Ureter (tissue), 1 donor: Measurements from ENCODE around the gene MAT2A. TPM values are rescaled to one million over a fixed set of nuclear protein-coding genes. Genes with fewer than 3 reads are reported as not detected.
"Not testable (repeated sequence)": the region's sequence is repeated elsewhere in the genome, so short reads cannot be mapped to it uniquely, and the experiment has no call there.

ENCODE experiments used
- DNase-seq: peaks from one replicate; pipeline ENCODE4 v3.0.0-alpha.2; 2020; ENCODE audit warnings: low spot score
- total RNA-seq: library from RNA; stranded (reverse); gene quantifications from one replicate; pipeline ENCODE4 v1.2.4, GENCODE V29; 2023
- donor health status: DM: yes; HTN: yes; CAD: no.

MAT2A gene
- total RNA-seq, 1 donor from 2014 or later: 450 TPM

DNA sequence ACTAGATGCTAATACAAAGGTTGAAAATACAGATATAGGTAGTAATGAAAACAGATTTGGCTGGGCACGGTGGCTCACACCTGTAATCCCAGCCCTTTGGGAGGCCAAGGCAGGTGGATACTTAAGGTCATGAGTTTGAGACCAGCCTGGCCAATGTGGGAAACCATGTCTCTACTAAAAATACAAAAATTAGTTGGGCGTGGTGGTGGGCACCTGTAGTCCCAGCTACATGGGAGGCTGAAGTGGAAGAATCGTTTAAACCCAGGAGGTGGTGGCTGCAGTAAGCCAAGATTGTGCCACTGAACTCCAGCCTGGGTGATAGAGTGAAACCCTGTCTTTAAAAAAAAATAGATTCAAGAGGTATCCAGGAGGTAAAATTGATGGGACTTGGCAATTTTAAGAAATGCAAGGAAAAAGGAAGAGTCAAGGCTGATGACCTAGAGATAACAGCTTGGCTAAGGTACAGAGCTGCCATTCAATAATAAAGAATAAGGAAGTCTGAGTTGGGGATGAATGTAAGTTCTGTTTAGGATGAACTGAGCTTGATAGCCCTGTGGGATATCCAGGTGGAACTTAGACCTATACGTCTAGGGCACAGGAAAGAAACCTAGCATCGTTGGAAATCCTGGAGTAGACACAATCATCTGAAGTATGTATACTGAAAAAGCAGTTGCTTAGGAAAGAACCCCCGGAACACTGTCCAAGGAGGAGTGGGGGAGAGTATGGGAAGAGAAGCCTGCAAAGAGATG, 9.1 kb downstream of the MAT2A start:
- DNase-seq: no peak

DNA sequence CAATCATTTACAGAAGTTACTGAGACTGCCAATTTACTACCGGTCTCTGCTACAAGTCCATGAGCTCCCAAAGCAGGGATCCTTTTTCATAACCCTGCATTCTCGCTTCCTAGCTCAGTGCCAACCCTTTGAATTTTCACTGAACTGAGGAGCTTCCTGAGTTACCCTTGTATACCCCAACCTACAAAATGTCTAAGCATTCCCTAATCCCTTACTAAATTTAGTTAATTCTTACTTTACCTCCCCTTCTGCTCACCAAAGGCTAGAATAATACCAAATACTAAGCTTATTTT, 9.6 kb downstream of the MAT2A start:
- no peak for DNase-seq

DNA sequence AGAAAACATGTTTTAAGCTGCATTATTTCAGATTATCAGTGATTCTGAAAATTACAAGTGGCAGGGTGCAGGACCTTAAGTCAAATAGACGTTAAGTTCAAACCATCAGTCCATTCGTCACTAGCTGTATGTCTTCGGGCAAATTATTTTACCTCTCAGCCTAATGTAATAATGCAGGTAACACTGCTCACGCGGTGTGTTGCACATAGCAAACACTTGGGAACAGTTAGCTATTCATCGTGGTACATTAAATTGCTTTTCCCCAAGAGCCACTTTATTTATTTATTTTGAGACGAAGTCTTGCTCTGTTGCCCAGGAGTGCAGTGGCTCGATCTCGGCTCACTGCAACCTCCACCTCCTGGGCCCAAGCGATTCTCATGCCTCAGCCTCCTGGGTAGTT, 10.1 kb downstream of the MAT2A start:
- DNase-seq: no peak

DNA sequence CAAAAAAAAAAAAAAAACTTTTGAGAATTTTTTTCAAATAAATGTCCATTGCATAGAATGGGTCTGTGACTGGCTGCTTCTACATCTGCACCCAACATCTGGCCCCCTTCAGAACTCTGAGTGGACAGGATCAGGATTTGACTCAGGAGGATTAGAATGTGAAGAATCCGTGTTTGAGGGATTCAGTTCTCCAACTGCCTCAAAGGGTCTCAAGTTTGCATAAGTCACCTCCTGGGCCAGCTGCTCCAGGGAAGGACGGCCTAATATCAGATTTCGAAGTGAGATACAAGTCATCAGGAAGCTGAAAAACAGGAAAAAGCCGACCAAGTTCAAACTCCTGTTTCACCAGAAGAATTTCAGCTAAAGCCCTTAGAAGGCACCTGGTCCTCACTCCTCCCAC, 10.9 kb downstream of the MAT2A start:
- no peak for DNase-seq

DNA sequence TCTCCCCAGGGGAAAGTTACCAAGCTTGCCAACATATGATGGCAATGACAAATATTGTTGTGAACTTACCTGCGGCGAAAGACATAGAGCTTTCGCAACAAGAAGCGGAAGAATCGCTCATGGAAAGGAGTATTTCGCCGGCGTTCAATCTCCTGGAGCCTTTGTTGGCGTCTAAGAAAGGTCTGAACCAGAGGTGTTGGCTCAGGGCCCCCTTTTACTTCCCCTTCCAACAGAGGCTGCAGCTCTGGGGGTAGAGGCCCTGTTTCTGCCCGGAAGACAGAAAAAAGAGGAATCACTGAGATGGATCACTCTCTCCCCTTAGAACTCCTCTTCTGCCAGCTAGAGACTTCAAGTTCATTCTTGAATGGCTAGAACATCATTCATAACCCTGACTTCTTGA, 11.5 kb downstream of the MAT2A start:
- DNase-seq: no peak

DNA sequence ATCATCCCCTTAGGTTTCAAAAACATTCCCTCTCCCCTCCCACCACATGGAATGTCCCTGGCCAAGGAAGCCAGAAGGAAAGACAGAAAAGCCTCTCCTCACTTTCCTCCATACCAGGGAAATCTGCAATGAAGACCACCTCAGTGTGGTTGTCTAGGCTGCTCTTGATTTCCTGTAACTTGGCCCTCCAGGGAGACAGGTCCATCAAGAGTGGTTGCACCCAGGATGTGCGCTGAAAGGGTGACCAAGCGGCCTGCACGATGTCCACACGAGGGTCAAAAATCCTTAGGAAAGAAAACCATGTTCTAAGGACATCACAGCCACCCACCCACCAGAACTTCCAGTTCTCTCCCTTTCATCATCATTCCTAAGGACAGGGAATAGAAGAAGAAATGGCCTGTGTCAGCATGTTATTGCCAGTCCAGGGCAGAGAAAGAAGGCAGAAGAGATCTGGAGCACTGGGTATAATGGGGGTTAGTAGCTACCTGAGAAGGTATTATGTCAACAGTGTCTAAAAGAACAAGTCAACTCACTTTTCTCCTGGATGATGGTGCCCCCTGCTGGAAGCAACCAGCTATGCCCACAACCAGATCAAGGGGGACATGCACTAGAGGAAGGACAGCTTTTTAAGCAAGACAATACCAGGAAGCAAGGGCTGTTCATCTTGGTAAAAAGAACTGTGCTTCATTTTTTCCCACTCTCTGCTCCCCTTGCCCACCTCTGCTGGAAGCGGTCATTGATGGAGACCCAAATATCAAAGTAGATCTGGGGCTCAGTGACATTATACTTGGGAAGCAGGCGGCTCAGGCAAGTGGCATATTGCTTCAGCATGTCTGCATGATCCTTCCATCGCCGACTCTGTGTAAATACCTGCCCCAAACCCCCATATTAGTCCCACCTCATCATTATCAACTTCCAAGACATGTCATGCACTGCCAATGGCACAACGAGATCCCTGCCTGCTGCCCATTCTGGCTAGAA, 13.0 kb downstream of the MAT2A start:
- peak; percentile 89 for DNase-seq

DNA sequence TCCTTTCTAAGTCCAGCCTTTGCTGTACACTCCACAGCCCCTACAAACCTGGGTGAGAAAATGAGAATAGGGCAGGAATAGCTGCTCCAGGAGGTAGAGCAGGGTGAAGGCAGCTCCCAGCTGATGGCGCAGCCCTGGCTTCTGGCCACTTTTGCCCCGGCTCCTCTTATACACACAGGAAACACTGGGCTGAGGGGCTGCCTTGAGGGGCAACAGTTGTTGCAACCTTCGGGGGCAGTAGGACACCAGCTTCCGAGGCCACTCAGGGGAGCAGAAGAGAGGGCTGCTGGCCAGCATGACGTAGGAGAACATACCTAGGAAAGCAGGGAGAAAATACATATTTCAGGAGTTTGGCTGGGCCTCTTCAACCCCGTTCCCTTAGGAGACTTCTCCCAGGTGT, 14.2 kb downstream of the MAT2A start:
- DNase-seq: no peak

DNA sequence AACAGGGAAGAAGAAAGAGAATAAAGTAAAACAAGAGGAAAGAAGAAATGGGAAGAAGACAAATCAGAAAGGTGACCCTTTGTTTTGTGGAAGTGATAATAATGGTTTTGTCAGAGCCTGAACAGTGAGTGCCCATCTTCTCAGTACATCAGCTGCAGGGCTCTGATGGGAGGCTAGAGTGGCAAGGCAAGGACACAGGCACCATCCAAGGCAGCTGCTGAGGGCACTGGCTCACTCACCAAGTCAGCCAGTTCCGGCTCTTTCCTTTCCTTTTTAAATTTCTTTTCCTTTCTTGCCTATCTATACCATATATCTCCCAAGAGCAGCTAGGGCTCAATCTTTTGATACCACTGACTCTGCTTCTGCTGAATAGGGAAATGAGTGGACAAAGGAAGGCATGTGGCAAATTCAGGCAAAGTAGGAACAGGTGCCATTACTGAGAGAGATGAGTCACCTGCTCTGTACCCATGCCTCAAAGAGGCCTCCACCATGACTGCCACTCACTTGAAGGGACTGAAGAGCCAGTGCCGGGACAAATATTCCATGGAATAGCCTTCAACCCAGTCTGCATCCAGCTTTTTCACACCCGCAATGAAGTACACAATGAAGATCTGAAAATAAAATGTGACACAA, 16.1 kb downstream of the MAT2A start:
- no peak for DNase-seq

DNA sequence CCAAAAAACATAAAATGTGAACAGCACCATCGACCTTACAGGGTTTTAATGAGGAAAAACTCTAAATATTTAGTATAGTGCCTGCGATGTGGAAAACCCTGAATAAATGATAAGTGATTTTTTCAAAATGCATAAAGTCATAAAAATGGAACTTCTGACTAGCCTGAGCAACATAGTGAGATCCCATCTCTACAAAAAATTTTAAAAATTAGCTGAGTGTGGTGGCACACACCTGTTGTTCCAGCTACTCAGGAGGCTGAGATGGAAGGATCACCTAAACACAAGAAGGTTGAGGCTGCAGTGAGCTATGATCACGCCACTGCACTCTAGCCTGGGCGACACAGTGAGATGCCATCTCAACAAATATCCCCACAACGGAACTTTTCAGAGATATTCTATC, 18.2 kb downstream of the MAT2A start:
- no peak for DNase-seq

DNA sequence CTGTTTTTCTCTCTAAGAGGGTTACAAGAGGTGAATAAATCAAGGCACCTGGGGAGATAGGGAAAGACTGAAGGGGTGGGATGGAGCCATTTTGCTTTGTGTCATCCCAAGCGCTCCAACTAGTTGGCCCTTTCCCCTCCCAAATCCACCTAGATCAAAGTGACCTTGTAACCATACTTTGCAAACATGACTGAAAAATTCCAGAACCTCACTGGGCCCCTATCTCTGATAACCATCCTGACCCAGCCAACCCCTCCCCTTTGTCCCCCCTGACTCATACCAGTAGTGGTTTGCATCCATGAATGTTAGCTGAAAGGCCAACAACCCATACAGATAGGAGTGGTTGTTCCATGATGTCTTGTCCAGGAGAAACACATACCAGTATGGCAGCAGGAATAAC, 19.2 kb downstream of the MAT2A start:
- DNase-seq: no peak

DNA sequence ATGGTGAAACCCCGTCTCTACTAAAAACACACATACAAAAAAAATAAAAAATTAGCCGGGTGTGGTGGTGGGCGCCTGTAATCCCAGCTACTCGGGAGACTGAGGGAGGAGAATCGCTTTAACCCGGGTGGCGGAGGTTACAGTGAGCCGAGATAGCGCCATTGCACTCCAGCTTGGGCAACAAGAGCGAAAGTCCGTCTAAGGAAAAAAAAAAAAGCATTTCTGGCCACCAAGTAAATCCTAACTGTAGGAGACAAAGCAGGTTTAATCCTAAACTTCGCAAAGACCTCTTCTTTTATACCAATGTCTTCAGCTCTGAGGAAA, 21.4 kb downstream of the MAT2A start:
- DNase-seq: not testable (repeated sequence)

DNA sequence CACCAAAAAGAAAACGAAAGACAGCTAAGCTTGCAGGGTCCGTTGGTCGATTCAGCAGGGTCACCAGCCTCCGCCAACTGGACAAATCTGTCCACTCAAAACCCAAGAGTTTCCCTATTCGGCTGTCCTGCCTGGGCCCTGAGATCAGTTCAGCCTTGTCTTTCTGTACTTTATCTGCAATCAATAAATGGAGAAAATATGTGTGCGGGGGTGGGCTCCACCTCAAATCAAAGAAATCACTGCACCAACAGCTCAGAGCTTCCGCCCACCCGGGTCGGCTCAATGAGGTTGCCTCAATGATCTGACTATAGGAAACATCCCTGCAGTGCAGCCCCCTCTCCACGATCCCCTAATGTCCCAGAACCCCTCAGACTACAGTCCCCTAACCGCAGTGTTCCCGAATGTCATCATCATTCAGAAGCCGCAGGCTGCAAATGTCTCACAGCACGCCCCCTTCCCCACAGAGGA, 21.9 kb downstream of the MAT2A start:
- DNase-seq: no peak

DNA sequence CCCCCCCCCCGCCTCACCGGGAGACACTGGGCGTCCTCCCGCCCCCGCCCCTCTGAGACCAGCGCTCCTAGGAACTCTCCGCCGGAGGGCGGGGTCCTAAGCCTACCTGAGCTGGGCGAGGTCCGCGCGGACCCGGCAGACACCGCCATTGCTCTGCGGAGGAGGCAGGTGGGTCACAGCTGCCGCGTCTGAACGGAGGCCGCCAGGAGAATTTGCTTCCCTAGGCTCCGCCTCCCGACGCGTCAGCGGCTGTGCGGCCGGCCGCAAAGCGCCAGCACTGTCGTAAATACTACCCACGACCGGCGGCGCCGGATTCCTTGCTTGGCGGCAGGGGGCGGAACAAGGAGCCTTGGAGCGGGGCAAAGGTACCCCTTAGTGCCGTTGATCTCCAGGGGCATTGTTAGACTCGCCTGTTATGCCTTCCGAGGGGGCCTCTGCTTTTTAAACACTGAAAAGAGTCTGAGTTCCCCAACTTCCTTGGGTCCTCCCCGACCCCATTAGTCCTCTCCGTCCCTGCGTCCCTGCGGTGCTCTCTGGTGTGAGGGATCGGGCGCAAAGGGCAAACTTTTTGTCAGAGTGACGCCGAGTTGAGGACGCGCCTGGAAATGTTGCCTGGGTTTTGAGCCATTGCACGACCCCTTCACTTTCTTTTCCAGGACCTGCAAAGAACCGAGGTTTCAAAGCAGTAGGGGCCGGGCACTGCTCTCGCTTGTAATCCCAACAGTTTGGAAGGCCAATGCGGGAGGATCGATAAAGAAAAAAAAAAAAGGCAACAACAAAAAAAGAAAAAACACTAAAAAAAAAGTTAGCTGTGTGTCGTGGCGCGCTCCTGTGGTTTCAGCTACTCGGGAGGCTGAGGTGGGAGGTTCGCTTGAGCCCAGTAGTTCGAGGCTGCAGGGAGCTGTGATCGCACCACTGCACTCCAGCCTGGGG, 22.6 kb downstream of the MAT2A start, which contains the start of gene GGCX:
Gene GGCX, minus strand, starts transcription at position 214 of the 933 bp plus-strand sequence. Its CDS starts 65 bp downstream, at position 149.
- peak; percentile 96 for DNase-seq

DNA sequence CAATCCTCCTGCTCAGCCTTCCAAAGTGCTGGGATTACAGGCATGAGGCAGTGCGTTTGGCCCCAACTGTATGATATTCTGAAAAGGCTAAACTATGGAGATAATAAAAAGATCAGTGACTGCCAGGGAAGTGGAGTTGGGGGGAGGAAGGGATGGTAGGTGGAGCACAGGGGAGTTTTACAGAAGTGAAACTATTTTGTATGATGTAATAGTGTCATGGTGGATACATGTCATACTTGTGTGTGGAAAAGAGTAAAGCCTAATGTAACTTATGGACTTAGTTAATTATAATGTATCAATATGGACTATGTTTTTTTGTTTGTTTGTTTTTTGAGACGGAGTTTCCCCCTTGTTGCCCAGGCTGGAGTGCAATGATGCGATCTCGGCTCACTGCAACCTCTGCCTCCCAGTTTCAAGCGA, 25.2 kb downstream of the MAT2A start:
- no peak for DNase-seq

DNA sequence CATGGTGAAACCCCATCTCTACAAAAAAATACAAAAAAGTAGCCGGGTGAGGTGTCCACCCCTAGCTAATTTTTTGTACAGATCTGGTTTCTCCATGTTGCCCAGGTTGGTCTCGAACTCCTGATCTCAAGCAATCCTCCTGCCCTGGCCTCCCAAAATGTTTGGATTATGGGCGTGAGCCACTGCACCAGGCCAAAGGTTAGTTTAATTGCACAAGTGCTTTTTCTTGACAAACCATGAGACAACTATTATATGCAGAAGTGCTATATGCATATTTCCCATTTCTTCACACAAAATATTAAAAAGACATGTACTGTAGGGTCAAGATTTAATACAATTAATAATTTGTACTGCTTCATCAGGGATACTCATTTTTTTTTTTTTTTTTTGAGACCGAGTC, 27.3 kb downstream of the MAT2A start:
- no peak for DNase-seq

DNA sequence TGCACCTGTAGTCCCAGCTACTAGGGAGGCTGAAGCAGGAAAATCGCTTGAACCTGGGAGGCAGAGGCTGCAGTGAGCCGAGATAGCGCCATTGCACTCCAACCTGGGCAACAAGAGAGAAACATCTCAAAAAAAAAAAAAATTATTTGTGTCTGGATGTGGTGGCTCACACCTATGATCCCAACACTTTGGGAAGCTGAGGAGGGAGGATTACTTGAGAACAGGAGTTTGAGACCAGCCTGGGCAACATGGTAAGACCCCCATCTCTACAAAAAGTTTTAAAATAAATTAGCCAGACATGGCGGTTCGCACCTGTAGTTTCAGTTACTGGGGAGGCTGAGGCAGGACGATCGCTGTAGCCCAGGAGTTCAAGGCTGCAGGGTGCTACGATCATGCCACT, 36.8 kb downstream of the MAT2A start:
- no peak for DNase-seq

DNA sequence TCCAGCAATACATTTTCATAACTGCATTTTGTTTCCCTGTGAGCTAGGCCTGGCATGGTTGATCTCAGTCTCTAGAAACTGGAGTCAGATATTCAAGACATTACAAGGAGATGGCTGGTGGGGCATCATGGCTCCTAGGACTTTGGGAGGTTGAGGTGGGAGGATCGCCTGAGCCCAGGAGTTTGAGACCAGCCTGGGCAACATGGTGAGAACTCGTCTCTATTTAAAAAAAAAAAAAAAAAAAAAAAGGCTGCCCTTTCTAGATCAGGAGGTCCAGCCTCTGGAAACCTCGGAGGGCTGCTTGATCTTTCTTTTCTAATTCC, 38.1 kb downstream of the MAT2A start:
- no peak for DNase-seq

DNA sequence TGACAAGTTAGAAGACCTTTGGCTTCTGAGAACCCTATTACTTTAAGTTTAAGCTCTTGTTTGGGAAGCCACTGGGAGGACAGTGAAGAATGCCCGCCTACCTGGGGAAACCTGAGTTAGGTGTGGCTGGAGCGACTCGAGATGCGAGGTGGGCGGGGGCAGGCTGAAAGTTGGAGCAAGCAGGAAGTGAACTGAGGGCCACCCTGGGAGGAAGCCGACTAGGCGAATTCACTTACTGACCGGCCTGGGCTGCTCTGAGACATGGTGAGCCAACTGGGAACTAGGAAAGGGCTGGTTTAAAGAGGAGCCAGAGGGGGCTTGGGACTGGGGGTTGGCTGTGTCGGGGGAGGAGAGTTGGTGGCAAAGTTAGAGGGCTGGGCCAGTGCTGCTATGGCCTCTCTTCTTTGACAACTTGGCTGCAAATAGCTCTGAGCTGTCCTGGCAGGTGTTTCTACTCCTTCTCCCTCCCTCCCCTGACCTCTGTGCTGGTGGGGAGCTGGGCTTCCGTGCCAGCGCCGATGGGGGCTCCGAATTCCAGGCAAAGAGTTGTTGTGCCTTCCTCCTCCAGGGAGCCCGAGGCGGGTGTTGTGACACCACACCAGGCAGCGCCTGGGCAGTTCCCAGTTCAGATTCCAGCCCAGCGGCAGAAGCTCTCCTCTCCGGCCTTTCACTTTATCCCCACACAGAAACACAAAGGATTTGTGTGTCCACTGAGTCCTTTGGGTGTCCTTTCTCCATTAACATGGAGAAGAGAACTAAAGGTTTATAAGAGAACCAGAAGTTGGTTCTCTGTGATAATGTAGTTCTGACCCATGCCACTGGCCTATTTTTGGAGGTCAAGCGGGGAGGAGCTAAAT, 38.6 kb downstream of the MAT2A start, which contains the start of gene VAMP8:
Gene VAMP8, plus strand, starts transcription at position 201 of the 857 bp plus-strand sequence. Its CDS starts 61 bp downstream, at position 262.
- peak; percentile 87 for DNase-seq

DNA sequence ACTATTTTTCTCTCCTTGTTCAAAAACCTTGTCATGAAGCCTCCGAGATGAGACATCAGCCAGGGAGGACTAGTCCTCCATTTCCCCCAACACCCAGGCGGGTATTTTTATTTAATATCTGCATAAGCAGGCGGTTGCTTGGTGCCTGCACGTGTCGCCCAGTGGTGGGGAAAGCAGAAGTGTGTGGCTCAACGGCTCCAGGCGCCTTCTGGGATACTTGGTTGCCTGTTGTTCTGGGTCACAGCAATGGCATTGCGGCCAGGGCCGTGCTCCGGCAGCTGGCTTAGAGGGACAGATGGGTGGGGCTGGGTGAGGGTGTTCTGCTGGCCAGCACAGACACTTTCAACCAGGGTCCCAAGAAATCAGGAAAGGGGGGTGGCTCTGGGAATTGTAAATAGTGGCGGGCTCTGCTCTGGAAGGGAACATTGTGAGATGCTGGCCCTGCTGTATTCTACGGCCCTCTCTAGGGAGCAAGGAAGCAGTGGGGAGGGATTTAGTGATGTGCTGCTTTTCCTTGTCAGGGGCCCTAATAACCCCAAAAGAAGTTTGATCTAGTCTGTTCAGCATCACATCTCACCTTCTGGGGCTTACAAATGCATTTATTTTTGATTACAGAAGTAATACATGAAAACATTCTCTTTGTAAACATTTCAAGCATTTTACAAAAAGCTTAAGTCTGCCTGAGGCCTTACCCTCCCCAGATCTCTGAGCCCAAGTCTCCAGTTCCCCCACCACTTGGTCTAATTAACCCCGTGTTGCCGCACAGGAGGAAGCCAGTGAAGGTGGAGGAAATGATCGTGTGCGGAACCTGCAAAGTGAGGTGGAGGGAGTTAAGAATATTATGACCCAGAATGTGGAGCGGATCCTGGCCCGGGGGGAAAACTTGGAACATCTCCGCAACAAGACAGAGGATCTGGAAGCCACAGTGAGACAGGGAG, 39.5 kb downstream of the MAT2A start:
- no peak for DNase-seq
